ENCODE data around the gene MLST8. TPM values are rescaled to one million over a fixed set of nuclear protein-coding genes. Genes with fewer than 3 reads are reported as not detected.

The MLST8 gene
- total and polyA plus RNA-seq, 2 of the 8 experiments (the other 6 are each of a cell fraction or from before 2014, with no cell fraction given): 67.6 to 321 TPM

- TF ChIP-seq JUN (IDR thresholded peaks at IDR 0.05; ENCODE audit: low read depth, low read length): no peak
- TF ChIP-seq, protein P1, sequence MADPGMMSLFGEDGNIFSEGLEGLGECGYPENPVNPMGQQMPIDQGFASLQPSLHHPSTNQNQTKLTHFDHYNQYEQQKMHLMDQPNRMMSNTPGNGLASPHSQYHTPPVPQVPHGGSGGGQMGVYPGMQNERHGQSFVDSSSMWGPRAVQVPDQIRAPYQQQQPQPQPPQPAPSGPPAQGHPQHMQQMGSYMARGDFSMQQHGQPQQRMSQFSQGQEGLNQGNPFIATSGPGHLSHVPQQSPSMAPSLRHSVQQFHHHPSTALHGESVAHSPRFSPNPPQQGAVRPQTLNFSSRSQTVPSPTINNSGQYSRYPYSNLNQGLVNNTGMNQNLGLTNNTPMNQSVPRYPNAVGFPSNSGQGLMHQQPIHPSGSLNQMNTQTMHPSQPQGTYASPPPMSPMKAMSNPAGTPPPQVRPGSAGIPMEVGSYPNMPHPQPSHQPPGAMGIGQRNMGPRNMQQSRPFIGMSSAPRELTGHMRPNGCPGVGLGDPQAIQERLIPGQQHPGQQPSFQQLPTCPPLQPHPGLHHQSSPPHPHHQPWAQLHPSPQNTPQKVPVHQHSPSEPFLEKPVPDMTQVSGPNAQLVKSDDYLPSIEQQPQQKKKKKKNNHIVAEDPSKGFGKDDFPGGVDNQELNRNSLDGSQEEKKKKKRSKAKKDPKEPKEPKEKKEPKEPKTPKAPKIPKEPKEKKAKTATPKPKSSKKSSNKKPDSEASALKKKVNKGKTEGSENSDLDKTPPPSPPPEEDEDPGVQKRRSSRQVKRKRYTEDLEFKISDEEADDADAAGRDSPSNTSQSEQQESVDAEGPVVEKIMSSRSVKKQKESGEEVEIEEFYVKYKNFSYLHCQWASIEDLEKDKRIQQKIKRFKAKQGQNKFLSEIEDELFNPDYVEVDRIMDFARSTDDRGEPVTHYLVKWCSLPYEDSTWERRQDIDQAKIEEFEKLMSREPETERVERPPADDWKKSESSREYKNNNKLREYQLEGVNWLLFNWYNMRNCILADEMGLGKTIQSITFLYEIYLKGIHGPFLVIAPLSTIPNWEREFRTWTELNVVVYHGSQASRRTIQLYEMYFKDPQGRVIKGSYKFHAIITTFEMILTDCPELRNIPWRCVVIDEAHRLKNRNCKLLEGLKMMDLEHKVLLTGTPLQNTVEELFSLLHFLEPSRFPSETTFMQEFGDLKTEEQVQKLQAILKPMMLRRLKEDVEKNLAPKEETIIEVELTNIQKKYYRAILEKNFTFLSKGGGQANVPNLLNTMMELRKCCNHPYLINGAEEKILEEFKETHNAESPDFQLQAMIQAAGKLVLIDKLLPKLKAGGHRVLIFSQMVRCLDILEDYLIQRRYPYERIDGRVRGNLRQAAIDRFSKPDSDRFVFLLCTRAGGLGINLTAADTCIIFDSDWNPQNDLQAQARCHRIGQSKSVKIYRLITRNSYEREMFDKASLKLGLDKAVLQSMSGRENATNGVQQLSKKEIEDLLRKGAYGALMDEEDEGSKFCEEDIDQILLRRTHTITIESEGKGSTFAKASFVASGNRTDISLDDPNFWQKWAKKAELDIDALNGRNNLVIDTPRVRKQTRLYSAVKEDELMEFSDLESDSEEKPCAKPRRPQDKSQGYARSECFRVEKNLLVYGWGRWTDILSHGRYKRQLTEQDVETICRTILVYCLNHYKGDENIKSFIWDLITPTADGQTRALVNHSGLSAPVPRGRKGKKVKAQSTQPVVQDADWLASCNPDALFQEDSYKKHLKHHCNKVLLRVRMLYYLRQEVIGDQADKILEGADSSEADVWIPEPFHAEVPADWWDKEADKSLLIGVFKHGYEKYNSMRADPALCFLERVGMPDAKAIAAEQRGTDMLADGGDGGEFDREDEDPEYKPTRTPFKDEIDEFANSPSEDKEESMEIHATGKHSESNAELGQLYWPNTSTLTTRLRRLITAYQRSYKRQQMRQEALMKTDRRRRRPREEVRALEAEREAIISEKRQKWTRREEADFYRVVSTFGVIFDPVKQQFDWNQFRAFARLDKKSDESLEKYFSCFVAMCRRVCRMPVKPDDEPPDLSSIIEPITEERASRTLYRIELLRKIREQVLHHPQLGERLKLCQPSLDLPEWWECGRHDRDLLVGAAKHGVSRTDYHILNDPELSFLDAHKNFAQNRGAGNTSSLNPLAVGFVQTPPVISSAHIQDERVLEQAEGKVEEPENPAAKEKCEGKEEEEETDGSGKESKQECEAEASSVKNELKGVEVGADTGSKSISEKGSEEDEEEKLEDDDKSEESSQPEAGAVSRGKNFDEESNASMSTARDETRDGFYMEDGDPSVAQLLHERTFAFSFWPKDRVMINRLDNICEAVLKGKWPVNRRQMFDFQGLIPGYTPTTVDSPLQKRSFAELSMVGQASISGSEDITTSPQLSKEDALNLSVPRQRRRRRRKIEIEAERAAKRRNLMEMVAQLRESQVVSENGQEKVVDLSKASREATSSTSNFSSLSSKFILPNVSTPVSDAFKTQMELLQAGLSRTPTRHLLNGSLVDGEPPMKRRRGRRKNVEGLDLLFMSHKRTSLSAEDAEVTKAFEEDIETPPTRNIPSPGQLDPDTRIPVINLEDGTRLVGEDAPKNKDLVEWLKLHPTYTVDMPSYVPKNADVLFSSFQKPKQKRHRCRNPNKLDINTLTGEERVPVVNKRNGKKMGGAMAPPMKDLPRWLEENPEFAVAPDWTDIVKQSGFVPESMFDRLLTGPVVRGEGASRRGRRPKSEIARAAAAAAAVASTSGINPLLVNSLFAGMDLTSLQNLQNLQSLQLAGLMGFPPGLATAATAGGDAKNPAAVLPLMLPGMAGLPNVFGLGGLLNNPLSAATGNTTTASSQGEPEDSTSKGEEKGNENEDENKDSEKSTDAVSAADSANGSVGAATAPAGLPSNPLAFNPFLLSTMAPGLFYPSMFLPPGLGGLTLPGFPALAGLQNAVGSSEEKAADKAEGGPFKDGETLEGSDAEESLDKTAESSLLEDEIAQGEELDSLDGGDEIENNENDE (IDR thresholded peaks at IDR 0.05; ENCODE audit: insufficient replicate concordance, low read length): no peak
- no peak for TF ChIP-seq ATF3 (IDR thresholded peaks at IDR 0.05; ENCODE audit: insufficient read depth, low read depth, low read length)
- no peak for TF ChIP-seq SP2 (IDR thresholded peaks at IDR 0.05; ENCODE audit: low read length)
Observed at GRCh38 chr16:2243031-2243528, 37.8 kb downstream of the MLST8 start (continued).

Measured in H1 (cell line).